LHCN-M2 (cell line): ENCODE results near the gene EIPR1. TPM values are rescaled to one million over a fixed set of nuclear protein-coding genes. Genes with fewer than 3 reads are reported as not detected.

Experiments used
- DNase-seq: peaks from one replicate; pipeline ENCODE4 v3.0.0-alpha.2; 2012; ENCODE audit warnings: low read depth
- polyA plus RNA-seq: library from polyadenylated mRNA; unstranded; fragments of >200 nt; gene quantifications from one replicate; pipeline ENCODE4 v1.2.1, GENCODE V29; 2012; ENCODE audit warnings: missing spikeins
- total RNA-seq: library from RNA; depleted of rRNA; stranded (reverse); fragments of >200 nt; gene quantifications from 2 replicates; pipeline ENCODE4 v1.2.3, GENCODE V29; 2014; rRNA removed

The EIPR1 gene
- total RNA-seq, result 54.8 and 77.5 TPM in 2 replicates
- 32.7 TPM for polyA plus RNA-seq

DNA sequence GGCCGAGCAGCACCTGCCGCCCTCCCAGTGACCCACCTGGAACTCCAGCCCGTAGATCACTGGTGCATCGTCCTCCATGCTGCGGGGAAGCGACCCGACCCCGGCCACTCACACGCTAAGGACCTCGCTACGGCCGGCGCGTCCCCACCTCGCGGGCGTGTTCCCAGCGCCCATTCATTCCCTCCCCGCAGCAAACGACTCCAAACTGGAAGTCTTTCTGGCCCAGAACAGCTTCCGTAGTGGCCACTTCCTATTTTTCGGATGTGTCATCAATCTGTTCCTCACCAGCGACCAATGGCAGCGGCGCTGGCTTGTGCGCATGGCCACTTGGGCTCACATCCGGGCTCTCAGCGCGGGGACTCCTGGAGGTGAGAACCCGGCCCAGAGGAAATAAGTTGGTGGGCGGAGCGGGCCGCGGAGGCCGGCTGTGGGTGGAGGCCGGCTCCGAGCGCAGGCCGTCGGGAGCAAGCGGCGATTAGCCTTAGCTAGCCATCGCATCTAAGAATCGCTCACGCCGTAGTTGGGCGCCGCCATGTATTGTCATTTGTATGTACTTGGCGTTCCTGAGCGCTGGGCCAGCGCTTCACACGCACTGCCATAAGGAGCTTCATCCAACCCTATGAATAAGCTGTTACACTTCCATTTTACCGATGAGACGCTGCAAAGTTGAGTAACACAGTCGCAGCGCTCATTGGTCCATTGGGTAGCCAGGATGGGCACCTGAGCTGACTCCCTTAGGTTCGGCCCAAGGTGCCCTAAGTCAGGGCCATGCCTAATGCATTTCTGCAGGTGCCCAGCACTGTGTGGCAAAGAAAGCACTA, at the start of gene EIPR1:
TSS of gene EIPR1 (minus strand) at position 207 of the 821 bp plus-strand sequence. CDS start at position 78, 129 bp downstream.
- DNase-seq, result peak; percentile 98

DNA sequence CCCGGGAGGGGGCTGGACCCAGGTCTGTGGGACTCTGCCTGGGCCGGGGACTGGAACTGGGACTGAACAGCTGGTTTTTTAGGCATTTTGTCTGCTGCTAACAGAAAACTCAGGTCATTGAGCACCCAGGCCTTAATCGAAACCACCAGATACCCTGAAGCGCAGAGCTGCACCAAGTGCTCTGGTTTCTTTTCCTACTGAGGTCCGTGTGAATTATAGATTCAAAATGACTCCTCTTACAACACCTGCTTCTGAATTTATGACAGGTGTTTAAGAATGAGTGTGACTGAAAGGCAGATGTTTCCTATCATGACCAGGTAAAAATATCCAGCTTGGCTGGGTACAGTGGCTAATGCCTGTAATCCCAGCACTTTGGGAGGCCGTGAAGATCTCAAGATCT, 49.7 kb upstream of the EIPR1 start:
- no peak for DNase-seq

- DNase-seq, result no peak
These were observed 49.0 kb upstream of the EIPR1 start for GRCh38 chr2:3426615-3427014.

DNA sequence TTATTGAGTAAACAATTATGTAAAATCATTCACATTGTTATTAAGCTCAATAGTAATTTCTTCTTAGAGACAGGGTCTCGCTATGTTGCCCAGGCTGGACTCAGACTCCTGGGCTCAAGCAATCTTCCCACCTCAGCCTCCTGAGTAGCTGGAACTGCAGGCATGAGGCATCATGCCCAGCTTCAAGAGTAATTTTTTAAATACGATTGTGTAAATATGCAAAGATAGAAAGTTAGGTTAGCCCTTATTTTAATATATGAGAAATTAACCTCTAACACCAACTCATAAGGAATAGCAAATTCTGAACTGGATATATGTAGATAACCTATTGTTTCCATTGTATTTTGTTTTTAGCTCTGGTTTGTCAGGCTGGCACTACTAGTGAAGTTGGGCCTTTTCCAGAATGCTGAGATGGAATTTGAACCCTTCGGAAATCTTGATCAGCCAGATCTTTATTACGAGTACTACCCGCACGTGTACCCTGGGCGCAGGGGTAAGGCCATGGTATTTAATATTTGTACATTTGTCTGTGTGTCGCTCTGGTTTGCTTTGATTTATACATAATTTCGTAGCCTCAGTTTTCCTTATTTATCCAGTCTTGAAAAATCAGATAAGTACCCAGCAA, 46.7 kb upstream of the EIPR1 start:
- DNase-seq, result no peak

DNA sequence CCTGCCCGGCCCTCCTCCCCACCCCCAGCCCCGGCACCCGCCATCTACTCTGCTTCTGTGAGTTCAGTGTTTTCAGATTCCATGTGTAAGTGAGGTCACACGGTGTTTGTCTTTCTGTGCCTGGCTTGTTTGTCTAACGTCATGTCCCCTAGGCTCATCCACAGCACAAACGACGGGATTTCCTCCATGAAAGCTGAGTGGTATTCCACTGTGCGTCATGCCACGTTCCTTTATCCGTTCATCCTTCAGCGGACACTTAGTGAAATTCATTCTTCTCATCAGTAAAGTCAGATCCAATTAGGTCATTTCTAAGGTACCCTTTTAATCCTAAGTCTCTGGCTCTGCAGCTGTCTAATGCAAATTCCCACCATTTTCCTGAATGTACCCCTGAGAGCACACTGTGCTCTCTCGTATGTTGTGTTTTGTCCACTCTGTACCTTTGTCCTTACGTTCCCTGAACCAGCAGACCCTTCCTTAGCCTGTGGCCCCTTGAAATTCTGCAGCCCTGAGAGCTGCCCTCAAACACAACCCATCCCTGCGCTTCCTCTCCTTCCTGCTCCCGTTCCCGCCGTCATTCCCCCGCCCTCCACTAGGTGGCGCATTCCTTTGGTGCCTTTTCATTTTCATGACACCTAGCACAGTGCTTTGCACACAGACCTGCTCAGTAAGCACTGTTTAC, 46.0 kb upstream of the EIPR1 start:
- peak; percentile 44 for DNase-seq

DNA sequence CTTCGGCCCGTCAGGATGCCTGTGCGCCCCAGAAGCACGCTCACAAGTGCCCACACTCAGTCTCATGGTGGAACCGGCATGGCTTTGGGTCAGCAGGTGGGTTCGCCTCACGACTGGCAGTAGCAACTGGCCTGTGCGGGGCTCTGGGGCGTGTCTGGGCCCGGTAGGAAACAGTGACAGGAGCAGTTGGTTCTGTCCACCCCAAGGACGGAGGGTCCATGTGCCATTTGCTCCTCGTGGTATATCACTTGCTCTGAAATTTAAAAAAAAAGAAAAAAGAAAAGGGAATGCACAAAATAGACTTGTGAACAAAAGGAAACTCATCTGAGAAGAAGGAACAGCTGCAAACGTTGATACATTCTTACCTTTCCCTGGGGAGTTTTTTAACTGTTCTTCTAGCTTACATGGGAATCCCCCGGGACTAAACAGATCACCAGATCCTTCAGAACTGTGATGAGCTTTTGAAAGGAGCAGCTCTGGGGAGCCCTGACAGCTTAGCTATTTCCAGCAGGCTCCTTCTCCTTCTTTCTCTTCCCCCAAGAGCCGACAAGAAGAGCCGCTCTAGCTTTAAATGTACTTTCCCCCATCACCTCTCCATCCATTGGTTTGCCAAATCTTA, 44.7 kb upstream of the EIPR1 start:
- DNase-seq, result peak; percentile 90

DNA sequence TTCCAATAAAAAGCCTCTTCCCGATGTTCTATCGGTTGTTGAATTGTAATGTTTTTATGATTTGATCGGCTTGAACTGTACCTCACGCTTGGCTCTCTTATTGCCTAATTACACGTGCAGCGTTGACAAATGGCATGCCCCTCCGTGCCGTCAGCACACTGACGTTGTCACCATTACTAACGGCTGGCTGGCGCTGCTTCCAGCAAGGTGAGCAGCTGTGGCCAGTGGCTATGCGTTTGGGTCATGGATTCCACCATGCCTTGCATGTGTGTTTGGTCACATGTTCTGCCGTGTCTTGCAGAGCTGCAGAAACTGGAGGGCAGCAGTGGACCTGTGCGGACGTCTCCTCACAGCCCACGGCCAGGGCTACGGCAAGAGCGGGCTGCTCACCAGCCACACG, 44.0 kb upstream of the EIPR1 start:
- no peak for DNase-seq

DNA sequence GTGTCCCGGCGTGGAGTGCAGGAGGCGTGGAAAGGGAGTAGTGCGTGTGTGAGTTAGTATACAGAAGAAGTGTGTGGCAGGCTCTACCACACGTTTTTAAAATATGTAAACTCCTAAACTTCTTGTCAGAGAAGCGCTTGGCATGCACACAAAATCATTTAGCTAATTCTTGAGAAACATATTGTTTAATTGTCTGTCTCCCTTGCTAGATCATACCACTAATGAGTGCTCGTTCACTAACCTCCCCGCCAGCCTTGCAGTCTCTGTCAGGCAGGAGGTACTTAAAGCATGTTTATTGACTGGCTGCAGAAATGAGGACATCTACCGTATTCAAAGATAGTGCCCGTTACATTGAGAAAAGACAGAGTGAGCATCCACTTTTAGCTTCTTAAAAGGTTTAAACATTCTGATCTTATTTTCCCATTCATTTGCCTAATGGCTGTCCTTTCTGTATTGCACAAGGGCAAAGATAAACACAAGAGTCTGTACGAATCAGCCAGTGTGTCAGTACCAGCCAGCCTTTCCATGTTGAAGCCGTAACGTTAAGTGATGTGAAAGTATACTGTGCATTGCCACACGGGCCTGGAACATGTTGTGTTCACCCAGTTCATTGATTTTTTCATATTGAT, 43.3 kb upstream of the EIPR1 start:
- peak; percentile 21 for DNase-seq

DNA sequence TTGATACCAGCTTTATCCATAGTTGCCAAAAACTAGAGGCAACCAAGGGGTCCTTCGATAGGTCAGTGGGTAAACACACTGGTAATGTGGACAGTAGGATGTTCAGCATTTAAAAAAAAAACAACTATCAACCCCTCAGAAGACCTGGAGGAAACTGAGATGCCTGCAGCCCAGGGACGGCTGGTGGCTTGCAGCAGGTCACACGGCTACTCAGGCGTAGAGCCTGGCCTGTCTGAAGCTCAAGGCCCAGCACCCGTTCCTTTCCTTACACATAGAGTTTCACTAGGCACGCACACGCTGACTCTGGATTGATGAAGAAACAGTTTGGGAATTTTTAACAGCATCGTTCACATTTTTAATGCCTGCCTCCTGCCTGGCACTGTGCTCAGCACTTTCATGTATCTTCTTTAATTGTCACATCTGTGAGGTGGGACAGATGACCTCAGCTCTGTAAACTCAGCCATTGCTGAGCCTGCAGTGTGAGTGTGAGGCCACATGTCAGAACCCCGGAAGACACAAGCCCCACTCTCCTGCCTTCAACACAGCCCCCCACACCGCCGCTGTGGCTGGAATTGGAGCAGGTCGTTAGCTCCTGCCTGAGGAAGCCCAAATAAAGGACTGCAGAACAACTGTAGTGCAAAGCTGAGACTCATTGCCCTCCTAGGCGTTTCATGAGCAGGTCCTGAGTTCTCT, 42.6 kb upstream of the EIPR1 start:
- DNase-seq, result no peak

DNA sequence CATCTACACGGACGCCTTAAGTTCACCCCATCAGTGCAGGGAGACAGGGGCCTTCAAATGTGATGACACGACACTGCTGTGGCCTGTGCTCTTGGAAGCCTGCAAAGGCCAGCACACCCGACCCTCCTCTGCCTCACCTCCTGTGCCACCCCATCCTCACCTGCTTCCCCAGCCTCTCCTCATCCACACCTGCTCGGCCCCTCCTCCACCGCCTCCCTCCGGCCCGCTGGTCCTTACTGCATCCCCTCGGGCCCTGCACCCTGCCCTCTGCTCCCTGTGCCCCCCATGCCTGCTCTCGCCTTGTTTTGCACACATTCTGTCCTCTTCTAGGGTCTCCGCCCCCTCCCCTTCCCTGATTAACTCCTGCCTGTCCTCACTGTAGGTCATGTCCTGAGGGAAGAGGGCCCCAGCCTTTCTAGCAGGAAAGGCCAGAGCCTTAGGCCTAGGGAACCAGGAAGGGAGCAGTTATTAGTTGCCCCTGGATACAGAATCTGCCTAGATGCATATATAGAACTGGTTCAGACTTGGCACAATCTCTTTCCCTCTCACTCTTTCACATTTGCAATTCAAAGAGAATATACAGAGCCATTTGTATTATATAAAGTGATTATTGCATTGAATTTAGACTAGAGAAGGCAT, 41.3 kb upstream of the EIPR1 start:
- no peak for DNase-seq

DNA sequence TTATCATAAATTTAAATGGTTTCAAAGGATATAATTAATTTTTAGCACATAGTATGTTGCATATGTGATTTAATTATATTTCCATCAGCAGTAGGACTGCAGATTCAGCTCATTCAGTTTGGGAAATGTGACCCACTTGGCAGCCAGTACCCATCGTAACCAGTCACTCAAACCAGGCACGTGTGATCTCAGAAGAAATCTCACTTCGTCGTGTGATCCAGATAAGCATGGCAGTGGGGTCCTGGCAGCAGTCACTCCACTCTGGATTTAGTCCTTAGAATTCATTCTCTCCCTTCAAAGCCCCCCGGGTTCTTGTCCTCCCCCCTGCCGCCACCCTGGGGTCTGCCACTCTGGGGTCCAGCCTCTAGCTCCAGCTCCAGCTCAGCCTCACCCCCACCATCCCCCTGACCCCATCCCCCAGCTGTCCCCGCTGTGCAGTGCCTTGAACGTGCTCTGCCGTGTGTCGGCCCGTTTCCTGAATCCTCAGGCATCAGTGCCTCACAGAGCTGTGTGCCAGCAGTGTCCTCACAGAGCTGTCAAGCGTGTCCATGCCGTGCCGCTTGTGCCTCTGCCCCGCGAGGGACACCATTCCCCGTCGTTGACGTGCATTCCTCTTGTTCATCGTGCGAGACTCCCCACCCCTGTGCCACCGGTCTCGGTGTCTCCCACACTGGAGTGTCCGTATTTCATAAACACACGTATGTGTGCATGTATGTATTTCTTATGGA, 36.7 kb upstream of the EIPR1 start:
- DNase-seq, result no peak

GRCh38 chr2:3413697-3414096, 36.1 kb upstream of the EIPR1 start:
- DNase-seq, result no peak

DNA sequence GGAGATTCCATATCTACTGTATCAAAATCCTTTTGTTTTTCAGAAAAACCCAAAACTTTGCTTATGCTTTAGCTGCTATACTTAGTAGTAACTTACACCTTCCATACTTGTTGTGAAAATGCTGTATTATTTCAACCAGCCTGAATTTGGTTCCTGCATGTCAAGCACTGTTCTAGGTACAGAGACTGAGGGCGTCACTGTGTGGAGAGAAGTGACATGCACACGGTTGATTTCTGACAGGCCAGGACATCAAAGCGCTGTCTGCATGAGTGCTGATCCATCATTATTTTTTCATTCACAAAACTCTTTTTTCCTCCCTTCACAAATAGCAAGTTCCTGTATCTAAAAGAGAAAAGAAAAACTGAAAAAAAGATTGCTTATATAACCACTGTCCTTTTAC, 33.5 kb upstream of the EIPR1 start:
- no peak for DNase-seq

DNA sequence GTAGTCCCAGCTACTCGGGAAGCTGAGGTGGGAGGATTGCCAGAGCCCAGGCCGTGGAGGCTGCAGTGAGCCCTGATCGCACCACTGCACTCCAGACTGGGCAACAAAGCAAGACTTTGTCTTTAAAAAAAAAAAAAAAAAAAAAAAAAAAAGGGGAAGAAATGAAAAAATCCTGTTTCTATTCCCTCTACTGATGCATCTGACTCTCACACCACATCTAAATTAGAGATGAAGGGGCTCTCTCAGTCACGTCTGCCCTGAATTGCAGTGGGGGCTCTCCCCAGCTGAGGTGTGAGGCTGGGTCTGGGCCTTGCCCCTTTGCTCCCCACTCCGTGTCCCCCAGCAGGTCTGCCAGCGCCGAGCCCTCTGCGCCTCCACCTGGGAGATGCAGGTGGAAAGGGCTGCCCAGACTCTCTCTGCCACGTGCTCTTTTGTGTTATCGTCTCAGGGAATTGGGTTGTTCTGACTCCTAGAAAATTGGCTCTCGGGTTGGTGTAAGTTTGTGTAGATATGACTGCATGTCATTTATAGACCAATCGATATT, 32.1 kb upstream of the EIPR1 start:
- DNase-seq, result no peak

DNA sequence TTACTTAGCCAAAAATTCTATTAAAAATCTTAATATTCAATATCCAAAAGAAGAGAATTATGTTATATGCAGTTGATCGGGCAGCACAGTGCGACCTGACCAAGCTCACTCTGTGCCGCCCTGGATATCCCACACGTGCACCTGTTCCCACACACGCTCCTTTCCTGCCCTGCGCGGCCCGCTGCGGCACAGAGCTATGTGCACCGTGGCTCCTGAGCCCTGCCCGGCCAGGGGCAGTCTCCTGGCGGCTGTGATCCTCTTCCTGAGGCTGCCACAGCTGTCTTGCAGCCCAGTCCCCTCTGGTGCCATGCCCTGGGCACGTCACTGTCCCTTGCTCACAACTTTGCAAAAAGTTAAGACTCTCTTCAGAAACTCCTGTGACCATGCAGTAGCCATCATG, 31.2 kb upstream of the EIPR1 start:
- no peak for DNase-seq

DNA sequence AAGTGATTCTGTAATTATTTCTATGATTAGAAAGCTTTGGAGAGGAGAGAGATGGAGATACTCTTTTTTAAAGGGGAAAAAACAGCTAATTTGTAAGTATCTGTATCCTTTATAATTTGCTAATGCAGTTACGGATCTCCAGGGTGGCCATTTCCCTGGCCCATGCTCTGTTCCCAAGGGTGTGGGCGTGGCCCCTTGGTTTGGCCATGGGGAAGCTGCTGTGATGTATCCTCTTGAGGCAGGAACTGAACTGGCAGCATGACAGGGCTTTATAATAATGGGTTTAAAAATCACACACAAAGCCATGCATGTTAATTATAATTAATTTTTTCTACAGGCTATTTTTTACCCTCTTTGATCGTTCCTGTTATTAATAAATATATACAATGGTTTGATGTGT, 28.9 kb upstream of the EIPR1 start:
- no peak for DNase-seq

DNA sequence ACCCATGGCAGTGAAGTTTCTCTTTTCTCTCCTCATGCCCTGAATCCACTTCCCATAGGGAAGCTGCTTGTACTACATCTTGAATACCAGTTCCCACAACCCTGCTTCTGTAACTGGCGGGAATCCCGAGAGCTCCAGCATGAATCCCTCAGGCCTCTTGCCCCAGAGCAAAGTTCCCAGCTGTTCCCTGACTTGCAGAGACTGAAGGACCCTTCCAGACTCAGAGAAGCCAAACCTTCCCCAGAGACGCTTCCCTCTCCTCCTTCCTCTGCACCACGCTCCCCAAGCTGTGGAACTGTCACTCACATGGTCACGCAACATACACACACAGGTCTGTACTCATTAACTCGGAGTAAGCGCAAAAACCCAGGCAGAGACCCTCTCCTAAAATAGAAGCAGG, 28.3 kb upstream of the EIPR1 start:
- DNase-seq, result no peak

GRCh38 chr2:3405307-3405706, 27.7 kb upstream of the EIPR1 start:
- DNase-seq, result no peak

DNA sequence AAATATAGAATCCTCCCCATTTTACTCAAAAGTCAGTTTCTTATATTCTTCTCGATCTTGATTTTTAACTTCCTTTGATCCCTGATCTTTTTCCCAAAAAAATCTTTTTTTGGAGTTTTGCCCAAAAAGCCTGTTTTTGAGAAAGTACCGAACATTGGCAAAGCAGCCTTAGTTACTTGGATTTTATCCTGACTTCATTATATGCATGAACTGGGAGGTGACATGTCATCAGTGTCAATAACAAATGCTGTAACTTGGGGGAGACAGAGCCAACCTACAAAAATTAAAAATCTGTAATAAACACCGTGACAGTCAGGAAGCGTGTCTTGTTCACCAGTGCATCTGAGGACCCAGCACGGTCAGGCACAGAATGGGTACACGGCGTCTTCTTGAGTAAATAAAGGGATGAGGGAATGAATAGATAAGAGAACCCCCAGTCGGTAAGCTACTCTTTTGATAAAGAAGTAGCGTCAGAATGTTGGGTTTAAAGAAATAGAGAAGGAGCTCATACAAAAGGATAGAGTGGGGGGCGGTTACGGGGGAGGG, 26.8 kb upstream of the EIPR1 start:
- DNase-seq, result no peak
